Inferior parietal cortex (tissue), 1 donor: ENCODE measurements around the gene CD81.

Experiments
- DNase-seq: peaks from one replicate; pipeline ENCODE4 v3.0.0-alpha.2; 2016; ENCODE audit errors: extremely low spot score

CD81 gene

GRCh38 chr11:2436521-2437031 is 59.5 kb downstream of the CD81 start:
- no peak for DNase-seq

- DNase-seq, result no peak
These were observed 60.4 kb downstream of the CD81 start for GRCh38 chr11:2437516-2437915.

GRCh38 chr11:2439820-2440219 is 62.7 kb downstream of the CD81 start:
- no peak for DNase-seq

GRCh38 chr11:2440646-2441045 is 63.5 kb downstream of the CD81 start:
- no peak for DNase-seq

- DNase-seq, result no peak
These were observed 64.1 kb downstream of the CD81 start for GRCh38 chr11:2441171-2441570.

GRCh38 chr11:2442589-2442988 is 65.5 kb downstream of the CD81 start:
- no peak for DNase-seq

- no peak for DNase-seq
These were observed 66.3 kb downstream of the CD81 start for GRCh38 chr11:2443406-2443805.

- DNase-seq, result no peak
These were observed 67.0 kb downstream of the CD81 start, which contains the start of gene TRPM5 for GRCh38 chr11:2443881-2444820. TRPM5 (minus strand) TSS chr11:2444514; CDS start chr11:2423036, 21,478 bp downstream.

- no peak for DNase-seq
These were observed 68.0 kb downstream of the CD81 start, which contains the start of gene KCNQ1 for GRCh38 chr11:2444821-2445745. KCNQ1 (plus strand) TSS chr11:2445008; CDS start chr11:2445099, 91 bp downstream.

GRCh38 chr11:2445746-2446551 is 68.8 kb downstream of the CD81 start:
- no peak for DNase-seq

- no peak for DNase-seq
These were observed 69.6 kb downstream of the CD81 start for GRCh38 chr11:2446590-2447252.
